ENCODE data around the gene MORN4.
"Not testable (repeated sequence)": the region's sequence is repeated elsewhere in the genome, so short reads cannot be mapped to it uniquely, and the experiment has no call there.

The MORN4 gene

DNA sequence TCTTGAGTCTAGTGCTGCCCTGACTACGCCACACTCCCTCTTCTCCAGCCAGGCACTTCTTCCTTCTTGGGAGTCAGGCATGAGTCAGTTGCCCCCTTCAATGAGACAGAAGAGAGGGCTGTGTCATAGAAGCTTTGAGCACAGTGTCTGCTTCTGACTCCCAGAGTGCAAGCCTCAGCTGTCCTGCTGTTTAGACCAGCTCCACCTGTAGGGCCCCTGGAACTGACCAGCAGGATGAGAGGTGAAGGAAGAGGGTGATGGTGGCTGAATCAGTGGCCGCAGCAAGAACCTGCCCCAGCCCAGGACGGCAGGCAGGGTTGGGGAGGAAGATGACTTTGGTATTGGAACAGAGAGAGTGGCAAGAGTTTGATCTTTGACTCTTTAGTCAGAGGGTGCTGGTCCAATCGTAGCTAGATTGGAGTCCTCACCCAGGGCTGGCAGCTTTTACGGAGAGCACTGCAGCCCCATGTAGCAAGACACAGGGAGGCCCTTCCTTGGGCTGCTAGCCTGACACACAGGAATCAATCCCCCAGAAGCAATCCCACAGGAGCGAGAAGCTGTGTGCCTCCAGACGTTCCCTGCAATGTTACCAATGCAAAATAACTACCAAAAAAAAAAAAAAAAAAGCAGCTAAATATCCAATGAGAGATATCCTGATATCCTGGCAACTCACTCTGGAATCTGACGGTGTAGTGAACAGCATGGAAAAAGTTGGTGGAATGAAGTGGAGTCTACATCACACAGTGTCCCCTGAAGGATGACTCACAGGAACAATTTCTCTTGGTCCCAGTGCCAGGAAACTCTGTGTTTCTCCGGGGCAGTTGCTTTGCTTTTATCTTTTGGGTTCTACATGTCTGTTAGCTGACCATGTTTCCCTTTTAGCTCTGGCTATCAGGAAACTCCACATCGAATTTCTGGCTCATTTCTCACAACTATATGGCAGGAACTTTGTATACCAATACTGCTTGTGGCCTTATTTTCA, 36.9 kb downstream of the MORN4 start:
- no peak for DNase-seq (ENCODE audit: low spot score)

DNA sequence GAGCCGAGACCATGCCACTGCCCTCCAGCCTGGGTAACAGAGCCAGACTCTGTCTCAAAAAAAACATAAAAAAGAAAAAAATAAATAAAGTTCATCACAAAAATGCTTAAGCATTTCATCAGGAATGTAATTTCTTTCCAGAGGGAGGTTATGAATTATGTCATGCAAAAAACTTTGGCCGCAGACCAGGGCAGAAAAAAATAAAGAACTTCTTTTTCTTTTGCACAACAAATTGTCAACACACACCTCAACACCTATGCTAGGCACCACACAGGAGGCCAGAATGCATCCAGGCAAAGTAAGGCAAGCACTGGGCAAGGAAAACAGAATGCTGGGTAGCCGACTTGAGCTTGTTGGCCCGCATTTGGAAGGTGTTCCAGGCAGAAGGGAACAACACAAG, 39.9 kb downstream of the MORN4 start:
- DNase-seq (ENCODE audit: low spot score), result no peak

DNA sequence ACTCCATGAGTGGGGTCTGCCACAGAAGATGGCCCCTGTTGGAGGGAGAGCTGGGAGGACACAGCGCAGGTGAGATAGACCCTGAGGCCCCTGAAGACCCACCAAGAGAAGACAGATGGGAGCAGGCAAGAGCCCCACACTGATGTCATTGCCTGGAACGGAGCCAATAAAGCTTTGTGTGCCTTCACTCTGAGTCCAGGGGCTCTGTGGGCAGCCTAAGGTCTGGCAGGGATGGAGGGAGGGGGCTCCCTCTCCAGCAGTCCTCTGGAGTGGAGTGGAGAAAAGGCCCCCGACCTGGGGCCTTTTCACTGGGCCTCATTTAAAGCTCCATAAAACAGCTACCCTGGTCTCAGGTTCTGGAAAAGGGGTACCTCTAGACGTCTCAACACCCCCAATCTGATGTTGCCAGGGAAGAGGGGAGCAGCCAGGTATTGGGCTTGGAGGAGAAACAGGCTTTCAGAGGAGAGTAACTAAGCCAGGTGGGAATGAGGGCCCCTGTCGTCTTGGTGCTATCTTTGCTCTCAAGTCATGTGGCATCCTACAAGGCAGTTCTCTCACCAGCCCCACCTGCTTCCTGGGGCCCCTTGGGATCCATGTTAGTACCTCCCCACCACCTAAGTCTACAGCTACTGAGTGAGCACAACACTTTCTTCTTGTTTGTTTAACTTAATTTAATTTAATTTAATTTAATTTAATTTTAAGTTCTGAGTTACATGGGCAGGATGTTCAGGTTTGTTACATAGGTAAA, 42.4 kb downstream of the MORN4 start:
- DNase-seq (ENCODE audit: low spot score), result no peak

DNA sequence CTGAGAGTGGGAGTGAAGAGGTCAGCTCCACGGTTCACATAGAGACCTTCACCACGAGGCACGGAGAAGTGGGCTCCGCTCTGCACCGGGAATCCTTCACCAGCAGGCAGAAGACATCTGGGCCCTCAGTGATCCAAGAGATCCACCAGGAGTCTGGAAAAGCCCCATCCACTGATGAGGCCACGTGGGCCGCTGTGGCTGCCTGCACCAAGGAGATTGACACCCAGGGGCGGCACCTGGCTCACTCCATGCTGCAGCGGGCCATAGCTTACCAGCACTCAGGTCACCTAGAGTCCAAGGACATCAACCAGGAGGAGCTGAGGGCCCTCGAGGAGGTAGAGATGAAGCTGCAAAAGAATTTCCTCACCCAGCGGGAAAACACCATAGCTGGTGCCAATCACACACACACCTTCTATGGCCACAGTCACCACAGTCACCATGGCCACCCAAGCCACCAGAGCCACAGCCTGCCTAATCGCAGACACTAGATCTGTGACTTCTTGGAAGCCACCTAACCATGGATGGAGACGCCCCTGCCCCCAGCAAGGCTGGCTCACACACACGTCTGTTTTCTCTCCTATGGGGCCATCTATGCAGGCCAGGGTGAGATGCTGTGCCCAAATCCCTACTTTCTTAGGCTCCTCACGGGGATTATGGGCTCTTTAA, 43.1 kb downstream of the MORN4 start:
- peak; percentile 15 for DNase-seq (ENCODE audit: low spot score)

DNA sequence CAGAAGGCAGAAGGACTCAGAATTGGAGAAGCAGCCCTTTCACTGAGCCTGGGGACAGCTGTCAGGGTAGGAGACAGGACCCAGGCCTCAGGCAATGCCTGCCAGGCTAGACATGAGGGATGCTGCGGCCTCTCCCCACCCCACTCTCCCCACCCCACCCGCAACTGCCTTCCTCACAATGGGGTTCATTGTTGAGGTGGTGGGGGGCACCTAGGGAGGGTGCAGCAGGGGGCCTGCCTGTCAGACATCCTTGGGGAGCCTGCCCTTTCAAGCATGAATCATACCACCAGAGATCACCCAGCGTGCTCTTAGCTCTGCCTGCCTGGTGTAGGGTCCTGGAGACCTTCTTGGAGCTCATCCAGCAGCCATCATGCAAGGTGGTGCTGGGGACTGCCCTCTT, 43.8 kb downstream of the MORN4 start, which contains the start of gene C10orf62:
TSS of gene C10orf62 (plus strand) at position 243 of the 400 bp plus-strand sequence. CDS start 177 bp downstream, outside the sequence.
- no peak for DNase-seq (ENCODE audit: low spot score)

DNA sequence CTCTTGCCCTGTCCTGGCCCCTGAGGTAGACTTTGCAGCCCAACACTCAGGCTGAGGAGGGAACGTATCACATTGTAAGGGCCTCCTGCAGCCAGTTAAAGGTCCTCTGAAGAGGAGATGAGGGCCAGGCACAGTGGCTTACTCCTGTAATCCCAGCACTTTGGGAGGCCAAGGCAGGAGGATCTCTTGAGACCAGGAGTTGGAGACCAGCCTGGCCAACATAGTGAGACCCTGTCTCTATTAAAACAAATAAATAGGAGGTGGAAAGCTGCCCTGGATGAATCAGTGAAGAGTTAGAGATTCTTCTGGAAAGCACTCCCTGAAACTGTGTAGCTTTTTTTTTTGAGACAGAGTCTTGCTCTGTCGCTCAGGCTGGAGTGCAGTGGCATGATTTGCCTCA, 46.1 kb downstream of the MORN4 start:
- no peak for DNase-seq (ENCODE audit: low spot score)

DNA sequence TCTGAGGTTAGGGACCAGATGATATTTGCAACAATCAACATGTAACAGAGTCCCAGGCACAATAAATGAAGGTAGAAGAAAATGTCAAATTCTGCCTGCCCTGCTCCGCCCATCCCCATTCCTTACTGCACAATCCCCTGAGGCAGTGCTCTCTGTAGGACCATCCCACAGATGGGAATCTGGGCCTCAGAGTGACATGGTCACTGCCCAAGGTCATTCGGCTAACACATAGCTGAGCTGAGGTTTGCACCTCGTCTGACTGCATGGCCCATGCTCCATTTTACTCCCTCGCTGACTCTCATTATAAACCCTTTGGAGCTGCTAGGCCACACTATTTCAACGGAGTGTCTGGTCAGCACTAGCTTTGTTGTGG, 47.9 kb downstream of the MORN4 start:
- DNase-seq (ENCODE audit: low spot score), result no peak

DNA sequence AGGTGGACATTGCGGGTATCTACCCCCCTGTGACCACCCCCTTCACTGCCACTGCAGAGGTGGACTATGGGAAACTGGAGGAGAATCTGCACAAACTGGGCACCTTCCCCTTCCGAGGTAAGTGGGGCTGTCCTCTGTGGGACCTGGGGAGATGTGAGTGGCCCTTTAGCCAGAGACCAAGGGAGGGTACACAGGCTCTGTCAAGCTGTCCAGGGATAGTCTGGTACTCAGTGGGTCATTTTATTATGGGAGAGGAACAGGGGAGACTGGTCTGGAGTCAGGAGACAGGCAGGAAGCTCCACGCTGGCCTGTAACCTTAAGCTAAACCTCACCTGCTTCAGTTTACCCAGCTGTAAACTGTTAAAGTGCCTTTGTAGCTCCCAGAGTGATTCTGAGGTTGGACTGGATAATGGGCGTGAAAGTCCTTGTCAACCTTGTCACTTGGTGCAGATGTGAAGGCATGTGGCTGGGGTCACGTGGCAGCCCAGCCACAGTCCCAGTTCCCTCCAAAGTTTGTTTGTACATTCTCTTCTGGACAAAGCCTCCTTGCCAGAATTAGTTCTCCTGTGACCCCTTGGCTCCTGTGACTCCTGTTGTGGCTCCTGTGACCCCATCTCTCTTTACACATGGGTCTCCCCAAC, 48.4 kb downstream of the MORN4 start:
- no peak for DNase-seq (ENCODE audit: low spot score)

DNA sequence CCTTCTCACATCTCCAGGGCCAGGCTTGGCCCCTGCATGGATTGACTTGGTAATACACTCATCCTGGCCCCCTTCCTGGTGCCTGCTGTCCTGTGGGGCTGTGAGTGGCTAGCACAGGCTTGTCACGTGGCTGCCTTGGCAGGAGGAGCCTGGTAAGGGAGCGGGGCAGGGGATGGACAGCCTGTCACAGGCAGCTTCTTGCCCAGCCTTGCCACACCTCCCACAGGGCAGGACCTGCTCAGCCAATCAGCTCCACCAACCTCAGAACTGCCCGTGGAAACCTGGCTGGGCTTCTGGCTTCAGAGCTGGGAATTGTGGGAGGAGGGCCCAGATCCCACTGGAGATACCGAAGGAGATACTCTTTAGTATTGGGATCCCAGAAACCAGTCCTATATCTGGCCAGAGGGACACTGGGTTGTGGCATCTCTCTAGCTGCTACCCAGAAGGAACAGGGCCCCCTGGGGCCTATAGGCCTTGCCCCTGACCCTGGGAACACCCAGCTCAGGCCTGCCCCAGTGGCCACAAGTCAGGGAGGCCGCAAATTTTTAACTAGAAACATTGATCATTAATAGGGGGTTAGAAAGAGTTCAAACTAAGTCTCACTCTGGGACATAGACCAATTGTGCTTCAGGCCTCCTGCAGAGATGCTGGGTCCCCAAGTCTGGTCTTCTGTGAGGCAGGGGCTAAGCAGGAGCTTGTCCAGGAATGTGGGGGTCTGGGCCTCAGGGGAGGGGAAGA, 49.1 kb downstream of the MORN4 start, which contains the start of gene HOGA1:
TSS of gene HOGA1 (plus strand) at position 330 of the 738 bp plus-strand sequence. CDS start at position 645, 315 bp downstream.
- DNase-seq (ENCODE audit: low spot score), result no peak

DNA sequence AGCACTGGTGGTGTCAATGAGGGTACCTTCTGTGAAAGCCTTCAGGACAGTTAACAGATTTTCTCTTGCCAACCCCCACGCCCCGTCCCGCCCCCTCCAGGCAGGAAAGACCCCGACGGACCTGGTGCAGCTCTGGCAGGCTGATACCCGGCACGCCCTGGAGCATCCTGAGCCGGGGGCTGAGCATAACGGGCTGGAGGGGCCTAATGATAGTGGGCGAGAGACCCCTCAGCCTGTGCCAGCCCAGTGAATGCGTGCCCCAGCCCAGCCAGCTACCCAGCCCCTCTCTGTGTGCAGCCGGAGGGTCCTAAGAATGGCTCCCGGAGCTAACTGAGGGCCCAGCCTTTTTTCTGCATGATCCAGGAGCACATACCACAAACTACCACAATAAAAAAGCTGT, 49.8 kb downstream of the MORN4 start:
- DNase-seq (ENCODE audit: low spot score), result no peak

DNA sequence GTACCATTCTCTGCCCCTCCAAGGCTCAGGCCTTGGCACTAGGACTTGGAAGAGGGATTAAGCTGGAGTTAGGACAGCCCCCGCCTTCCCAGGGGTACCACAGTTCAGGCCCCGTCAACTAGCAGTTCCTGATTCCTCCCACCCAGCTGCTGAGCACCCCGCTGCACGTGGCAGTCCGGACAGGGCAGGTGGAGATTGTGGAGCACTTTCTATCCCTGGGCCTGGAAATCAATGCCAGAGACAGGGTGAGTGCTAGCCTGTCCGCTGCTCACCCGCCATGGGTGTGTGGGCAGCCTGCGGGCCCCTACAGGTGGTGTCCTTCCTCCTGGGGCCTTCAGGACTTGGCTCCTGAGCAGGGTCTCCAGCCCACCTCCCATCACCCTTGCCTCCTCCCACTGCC, 51.1 kb downstream of the MORN4 start:
- DNase-seq (ENCODE audit: low spot score), result no peak

DNA sequence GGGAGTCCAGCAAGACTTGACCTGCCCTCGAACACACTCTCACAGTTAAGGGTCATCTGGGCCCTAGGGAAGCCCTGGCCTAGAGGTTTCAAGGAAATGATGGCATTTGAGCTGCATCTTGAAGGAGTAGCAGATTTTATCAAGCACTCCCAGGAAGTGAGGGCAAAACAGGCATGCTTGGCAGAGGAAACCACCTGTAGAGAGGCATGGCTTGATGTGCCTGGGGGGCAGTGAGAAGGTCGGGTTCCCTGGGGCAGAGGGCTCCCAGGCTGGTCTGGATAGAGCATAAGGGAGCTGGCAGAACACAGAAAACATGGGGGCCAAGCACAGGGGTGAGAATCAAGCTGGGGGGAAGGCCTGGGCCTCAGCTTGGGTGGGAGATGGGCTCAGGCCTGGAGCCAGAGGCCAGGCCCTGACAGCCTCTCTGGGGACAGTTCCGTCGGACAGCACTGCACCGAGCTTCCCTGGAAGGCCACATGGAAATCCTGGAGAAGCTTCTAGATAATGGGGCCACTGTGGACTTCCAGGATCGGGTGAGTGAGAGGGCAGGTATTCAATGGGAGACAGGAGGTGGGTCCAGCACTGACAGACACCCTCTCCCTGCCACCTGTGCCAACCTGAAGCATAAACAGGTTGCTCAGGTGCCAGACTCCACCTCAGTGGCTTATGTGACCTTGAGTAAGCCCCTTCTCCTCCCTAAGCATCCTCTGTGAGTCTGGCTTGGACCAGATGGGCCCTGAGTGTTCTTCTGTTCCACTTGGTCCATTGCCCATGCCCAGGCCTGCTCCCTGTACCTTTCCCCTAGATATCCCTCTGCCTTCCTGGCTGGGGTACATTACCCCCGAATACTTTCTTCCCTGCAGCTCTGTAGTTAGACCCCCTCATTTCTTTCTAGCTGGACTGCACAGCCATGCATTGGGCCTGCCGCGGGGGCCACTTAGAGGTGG, 52.6 kb downstream of the MORN4 start:
- no peak for DNase-seq (ENCODE audit: low spot score)

DNA sequence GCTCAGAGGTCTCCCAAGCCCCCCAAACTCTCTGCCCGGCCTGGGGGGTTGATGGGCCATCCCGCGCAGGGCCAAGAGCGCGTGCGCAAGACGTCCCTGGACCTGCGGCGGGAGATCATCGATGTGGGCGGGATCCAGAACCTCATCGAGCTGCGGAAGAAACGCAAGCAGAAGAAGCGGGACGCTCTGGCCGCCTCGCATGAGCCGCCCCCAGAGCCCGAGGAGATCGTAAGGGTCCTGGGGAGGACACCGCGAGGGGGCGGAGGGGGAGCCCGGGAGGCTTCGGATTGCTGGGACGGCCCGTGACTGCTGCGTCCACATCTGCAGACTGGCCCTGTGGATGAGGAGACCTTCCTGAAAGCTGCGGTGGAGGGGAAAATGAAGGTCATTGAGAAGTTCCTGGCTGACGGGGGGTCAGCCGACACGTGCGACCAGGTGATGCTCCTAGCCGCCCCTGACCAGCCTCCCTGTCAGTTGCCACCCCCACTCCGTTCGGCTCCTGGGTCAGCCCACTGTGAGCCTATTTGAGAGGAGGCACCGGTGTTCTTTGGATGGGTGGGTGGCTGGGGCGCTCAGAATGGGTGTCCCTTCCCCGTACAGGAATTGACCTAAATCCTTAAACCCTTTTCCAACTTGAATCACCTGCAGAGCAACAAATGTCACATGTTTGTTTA, 55.0 kb downstream of the MORN4 start:
- no peak for DNase-seq (ENCODE audit: low spot score)

DNA sequence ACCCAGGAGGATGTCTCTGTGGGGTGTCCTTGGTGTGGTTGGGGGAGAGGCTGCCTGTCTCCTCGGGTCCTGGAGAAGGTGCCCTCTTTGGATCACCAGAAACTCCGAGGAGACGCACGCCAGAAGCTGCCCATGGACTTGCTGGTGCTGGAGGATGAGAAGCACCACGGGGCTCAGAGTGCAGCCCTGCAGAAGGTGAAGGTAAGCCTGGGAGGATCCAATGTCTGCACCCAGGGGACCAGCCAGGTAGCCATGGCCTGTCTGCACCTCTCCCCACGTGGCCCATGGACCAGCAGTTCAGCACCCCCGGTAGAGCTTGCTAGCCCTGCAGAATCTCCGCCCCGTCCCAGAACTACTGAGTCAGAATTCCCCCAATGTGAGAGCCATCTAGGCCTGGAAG, 55.6 kb downstream of the MORN4 start:
- DNase-seq (ENCODE audit: low spot score), result no peak

DNA sequence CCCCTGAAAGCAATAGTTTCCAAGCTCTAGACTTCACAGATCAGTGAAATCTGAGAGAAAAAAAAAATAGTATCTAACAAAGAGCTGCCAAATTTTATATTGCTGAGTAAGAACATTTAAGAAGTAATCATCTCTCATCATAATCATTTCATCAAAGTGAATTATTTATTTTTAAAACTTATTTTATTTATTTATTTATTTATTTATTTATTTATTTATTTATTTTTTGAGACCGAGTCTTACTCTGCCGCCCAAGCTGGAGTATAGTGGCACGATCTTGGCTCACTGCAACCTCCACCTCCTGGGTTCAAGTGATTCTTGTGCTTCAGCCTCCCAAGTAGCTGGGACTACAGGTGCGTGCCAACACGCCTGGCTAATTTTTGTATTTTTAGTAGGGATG, 56.8 kb downstream of the MORN4 start:
- DNase-seq (ENCODE audit: low spot score), result not testable (repeated sequence)

DNA sequence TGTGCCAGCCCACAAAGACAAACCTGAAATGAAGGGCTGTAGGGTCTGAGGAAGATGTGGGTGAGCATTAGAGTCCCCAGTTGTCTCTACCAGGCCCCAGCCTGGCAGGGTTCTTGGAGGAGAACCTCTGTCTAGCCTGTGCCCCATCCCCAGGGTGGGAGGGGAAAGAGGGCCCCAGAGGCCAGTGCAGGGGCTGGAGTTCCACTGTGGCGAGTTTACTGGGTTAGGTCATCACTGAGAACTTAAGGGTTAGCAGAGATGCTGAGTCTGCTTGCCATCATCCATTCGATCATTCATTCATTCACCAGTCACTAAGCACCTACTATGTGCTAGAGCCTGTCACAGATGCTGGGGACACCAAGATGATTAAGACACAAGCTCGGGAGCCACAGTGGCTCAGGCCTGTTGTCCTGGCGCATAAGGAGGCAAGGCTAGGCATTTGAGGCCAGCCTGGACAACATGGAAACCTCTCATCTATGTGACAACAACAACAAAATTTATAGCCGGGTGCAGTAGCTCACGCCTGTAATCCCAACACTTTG, 58.1 kb downstream of the MORN4 start:
- no peak for DNase-seq (ENCODE audit: low spot score)

DNA sequence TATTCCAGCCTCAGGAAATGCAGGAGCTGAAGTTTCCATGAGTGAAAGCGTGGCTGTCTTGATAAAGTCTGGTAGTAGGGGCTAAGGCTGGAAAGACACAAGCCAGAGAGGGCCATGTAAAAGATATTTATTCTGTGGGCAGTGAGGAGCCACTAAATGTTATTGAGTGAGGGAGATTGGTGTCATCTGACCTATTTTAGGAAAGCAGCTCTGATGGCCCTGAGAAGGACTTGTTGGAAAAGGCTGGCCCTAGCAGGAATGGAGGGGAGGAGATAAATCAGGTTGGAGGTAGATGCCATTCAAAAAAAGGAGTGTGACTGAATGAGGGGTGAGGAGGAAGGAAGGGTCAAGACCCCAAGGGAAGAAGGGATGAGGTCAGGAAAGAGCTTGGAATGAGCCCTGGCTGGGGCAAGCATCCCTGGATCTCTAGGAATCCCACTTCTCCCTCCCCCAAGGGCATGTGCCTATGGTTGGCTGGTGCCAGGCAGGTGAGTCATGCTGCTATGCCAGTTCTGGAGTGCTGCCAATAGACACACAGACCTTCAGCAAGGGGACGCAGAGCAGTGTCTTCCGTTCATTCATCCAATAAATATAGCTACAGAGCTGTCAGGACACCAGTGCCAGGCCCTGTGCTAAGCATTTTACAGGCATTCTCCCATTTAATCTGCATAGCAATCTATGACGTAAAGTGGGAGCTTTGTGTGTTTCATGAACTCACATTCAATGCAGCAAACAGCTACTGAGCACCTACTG, 58.8 kb downstream of the MORN4 start:
- no peak for DNase-seq (ENCODE audit: low spot score)

DNA sequence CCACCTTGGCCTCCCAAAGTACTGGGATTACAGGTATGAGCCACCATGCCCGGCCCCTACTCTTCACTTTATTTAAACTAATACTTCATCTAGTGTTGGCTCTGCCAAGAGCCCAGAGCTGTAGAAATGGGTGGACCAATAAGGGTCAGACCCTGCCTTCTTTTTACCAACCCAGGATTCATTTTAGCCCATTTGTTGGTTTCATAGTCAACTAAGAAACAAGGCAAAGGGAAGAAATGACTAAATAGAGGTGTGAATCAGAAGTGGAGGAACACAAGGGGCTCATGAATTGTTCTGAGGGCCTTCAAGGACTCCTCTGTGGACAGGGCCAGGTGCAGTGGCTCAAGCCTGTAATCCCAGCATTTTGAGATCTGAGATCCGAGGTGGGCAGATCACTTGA, 59.6 kb downstream of the MORN4 start:
- no peak for DNase-seq (ENCODE audit: low spot score)

All from CD4-positive, alpha-beta T cell treated with Interleukin-2 at 100 ng/mL for 4 hours (primary cell).